Tibial nerve (tissue), 4 donors: ENCODE measurements around the gene SLC66A2. TPM values are rescaled to one million over a fixed set of nuclear protein-coding genes. Genes with fewer than 3 reads are reported as not detected.

ENCODE experiments used
- DNase-seq, 2 donors: peaks; one replicate each; pipeline ENCODE4 v3.0.0-alpha.2; 2019; ENCODE audit warnings: low spot score in 2 of 2
- H3K27ac ChIP-seq, 4 donors: fragments of 200-600 bp; sonication (generic) in 3 of 4; one replicate each; pipeline ENCODE4 v1.5.1; 2017 to 2019; ENCODE audit warnings: mild to moderate bottlenecking in 1 of 4
- H3K27me3 ChIP-seq, 2 donors: fragments of 200-600 bp; sonication (generic) in 1 of 2; one replicate each; pipeline versions ENCODE4 v1.5.1 to v1.6.0; 2017 to 2019
- H3K36me3 ChIP-seq, 3 donors: fragments of 200-600 bp; sonication (generic); one replicate each; pipeline ENCODE4 v1.5.1; 2018 to 2019
- H3K4me1 ChIP-seq, 4 donors: fragments of 200-600 bp; sonication (generic) in 3 of 4; one replicate each; pipeline ENCODE4 v1.5.1; 2017 to 2019
- H3K4me3 ChIP-seq, 4 donors: fragments of 200-600 bp; sonication (generic) in 3 of 4; one replicate each; pipeline ENCODE4 v1.5.1; 2017 to 2019; ENCODE audit warnings: mild to moderate bottlenecking in 1 of 4, moderate library complexity in 1 of 4
- H3K9me3 ChIP-seq, 4 donors: fragments of 200-600 bp; sonication (generic) in 3 of 4; one replicate each; pipeline ENCODE4 v1.5.1; 2017 to 2019
- CTCF ChIP-seq, 5 experiments: fragments of 200-600 bp in 3 of 5; fragments of 450-650 bp in 2 of 5; sonication (generic) in 3 of 5; IDR thresholded peaks; one replicate each; pipeline ENCODE4 v1.5.1; 2016 to 2019; ENCODE audit warnings: antibody characterized with exemption in 5 of 5, mild to moderate bottlenecking in 3 of 5, moderate library complexity in 2 of 5
- EP300 ChIP-seq, 2 donors: sonication (generic); formaldehyde crosslinking; IDR thresholded peaks; one replicate each; pipeline ENCODE4 v1.6.1; 2017; ENCODE audit warnings: antibody characterized with exemption in 2 of 2, mild to moderate bottlenecking in 1 of 2
- POLR2A ChIP-seq, 2 donors: fragments of 450-650 bp; IDR thresholded peaks; one replicate each; pipeline ENCODE4 v1.6.1; 2017; ENCODE audit warnings: antibody characterized with exemption in 2 of 2, mild to moderate bottlenecking in 2 of 2, moderate library complexity in 2 of 2
- WGBS, 2 donors: methylation state at CpG; one replicate each; pipeline ENCODE4 v1.1.5; 2018; 5-methylcytosine and 5-hydroxymethylcytosine counted together
- total RNA-seq, 4 donors: library from RNA; depleted of rRNA; stranded (reverse); fragments of >200 nt; gene quantifications; one replicate each; pipeline ENCODE4 v1.1.0, GENCODE V29; 2016

The SLC66A2 gene
- total RNA-seq, 4 donors from 2014 or later = 112 to 361 (median 222) TPM

- TF ChIP-seq EP300 (IDR thresholded peaks at IDR 0.05) (no peak), POLR2A (IDR thresholded peaks at IDR 0.05) (no peak), CTCF (IDR thresholded peaks at IDR 0.05) (no peak)
- no peaks in the 10 kb centered on the region for H3K27me3 ChIP-seq
- 36 to 38% methylated on average over 41 to 42 of the region's 43 CpGs for WGBS, 2 donors
- H3K4me1 ChIP-seq = peaks cover 0 to 39% (median 33%) of the 10 kb centered on the region in 4 donors
- peaks cover 0 to 16% (median 0%) of the 10 kb centered on the region in 3 donors for H3K36me3 ChIP-seq
- no peaks in the 10 kb centered on the region for H3K9me3 ChIP-seq
- peak overlapping the region; percentile 60 to 99 (median 84) for H3K4me3 ChIP-seq
- no peak for DNase-seq
- peak overlapping the region; percentile 80 to 98 (median 88) for H3K27ac ChIP-seq
Measured at GRCh38 chr18:79952456-79952995, 1.1 kb upstream of the SLC66A2 start.

- Histone ChIP-seq H3K27me3 (no peaks in the 10 kb centered on the region), H3K36me3 (peaks cover 0 to 22% (median 0%) of the 10 kb centered on the region in 3 donors), H3K9me3 (no peaks in the 10 kb centered on the region), H3K27ac (peak overlapping the region; percentile 80 to 98 (median 90)), H3K4me3 (peak overlapping the region; percentile 77 to 99 (median 88)), H3K4me1 (peaks cover 0 to 57% (median 39%) of the 10 kb centered on the region in 4 donors)
- WGBS, 2 donors = 1 to 4% methylated on average over 21 to 50 of the region's 81 CpGs
- no peak for TF ChIP-seq CTCF (IDR thresholded peaks at IDR 0.05)
- no peak for TF ChIP-seq POLR2A (IDR thresholded peaks at IDR 0.05)
- TF ChIP-seq EP300 (IDR thresholded peaks at IDR 0.05) = peak in 1 of 2 donors; percentile 10
- no peak for DNase-seq
Measured at GRCh38 chr18:79950515-79951341, 725 bp downstream of the SLC66A2 start.

GRCh38 chr18:79949697-79950487 lies 1.6 kb downstream of the SLC66A2 start:
- no peaks in the 10 kb centered on the region for H3K9me3 ChIP-seq
- H3K27me3 ChIP-seq = no peaks in the 10 kb centered on the region
- DNase-seq = peak in 1 of 2 donors; percentile 38
- TF ChIP-seq POLR2A (IDR thresholded peaks at IDR 0.05) (no peak), EP300 (IDR thresholded peaks at IDR 0.05) (peak in 1 of 2 donors; percentile 32)
- peaks cover 0 to 66% (median 47%) of the 10 kb centered on the region in 4 donors for H3K4me1 ChIP-seq
- H3K36me3 ChIP-seq = peaks cover 0 to 22% (median 0%) of the 10 kb centered on the region in 3 donors
- 52 to 53% methylated on average over 12 of the region's 12 CpGs for WGBS, 2 donors
- peak overlapping the region; percentile 80 to 98 (median 90) for H3K27ac ChIP-seq
- H3K4me3 ChIP-seq = peak overlapping the region; percentile 77 to 99 (median 88)

GRCh38 chr18:79948719-79949411 lies 2.6 kb downstream of the SLC66A2 start:
- TF ChIP-seq CTCF (IDR thresholded peaks at IDR 0.05) = no peak
- Histone ChIP-seq H3K27ac (peak overlapping the region in 3 of 4 donors; percentile 86 to 98 (median 94)), H3K27me3 (no peaks in the 10 kb centered on the region), H3K4me3 (peak overlapping the region in 1 of 4 donors; percentile 99), H3K9me3 (no peaks in the 10 kb centered on the region), H3K4me1 (peaks cover 0 to 76% (median 57%) of the 10 kb centered on the region in 4 donors), H3K36me3 (peaks cover 0 to 25% (median 0%) of the 10 kb centered on the region in 3 donors)
- WGBS, 2 donors = 92% methylated on average over 23 of the region's 23 CpGs
- DNase-seq = no peak
